Measurements from ENCODE around the gene MYL10.

The MYL10 gene

GRCh38 chr7:101598986-101599771, 29.9 kb downstream of the MYL10 start:
- no peaks in the 10 kb centered on the region for H3K36me3 Mint-ChIP-seq
- H3K4me1 Mint-ChIP-seq = peaks cover 6% of the 10 kb centered on the region
- H3K4me3 Mint-ChIP-seq = no peak overlapping the region
- H3K9me3 Mint-ChIP-seq = no peaks in the 10 kb centered on the region
- ATAC-seq = no peak
- no peak overlapping the region for H3K27ac Mint-ChIP-seq
- peaks cover 18% of the 10 kb centered on the region for H3K27me3 Mint-ChIP-seq

- H3K9me3 Mint-ChIP-seq = no peaks in the 10 kb centered on the region
- H3K27ac Mint-ChIP-seq = no peak overlapping the region
- peaks cover 6% of the 10 kb centered on the region for H3K4me1 Mint-ChIP-seq
- peaks cover 18% of the 10 kb centered on the region for H3K27me3 Mint-ChIP-seq
- H3K36me3 Mint-ChIP-seq = no peaks in the 10 kb centered on the region
- no peak overlapping the region for H3K4me3 Mint-ChIP-seq
- no peak for ATAC-seq
Observed at GRCh38 chr7:101598422-101598985, 30.6 kb downstream of the MYL10 start.

GRCh38 chr7:101597941-101598340, 31.2 kb downstream of the MYL10 start:
- ATAC-seq = no peak
- Mint-ChIP-seq H3K27ac (no peak overlapping the region), H3K36me3 (no peaks in the 10 kb centered on the region), H3K9me3 (no peaks in the 10 kb centered on the region), H3K4me3 (no peak overlapping the region), H3K27me3 (peaks cover 18% of the 10 kb centered on the region), H3K4me1 (peaks cover 6% of the 10 kb centered on the region)

GRCh38 chr7:101596898-101597297, 32.2 kb downstream of the MYL10 start:
- Mint-ChIP-seq H3K4me3 (no peak overlapping the region), H3K27ac (no peak overlapping the region), H3K27me3 (peaks cover 18% of the 10 kb centered on the region), H3K9me3 (peaks cover 4% of the 10 kb centered on the region), H3K4me1 (no peaks in the 10 kb centered on the region), H3K36me3 (no peaks in the 10 kb centered on the region)
- ATAC-seq = no peak

GRCh38 chr7:101595766-101596537, 33.1 kb downstream of the MYL10 start:
- H3K27me3 Mint-ChIP-seq = peaks cover 13% of the 10 kb centered on the region
- no peak overlapping the region for H3K27ac Mint-ChIP-seq
- no peak overlapping the region for H3K4me3 Mint-ChIP-seq
- no peaks in the 10 kb centered on the region for H3K4me1 Mint-ChIP-seq
- peaks cover 4% of the 10 kb centered on the region for H3K9me3 Mint-ChIP-seq
- no peaks in the 10 kb centered on the region for H3K36me3 Mint-ChIP-seq
- no peak for ATAC-seq

GRCh38 chr7:101595246-101595645, 33.9 kb downstream of the MYL10 start:
- peaks cover 4% of the 10 kb centered on the region for H3K9me3 Mint-ChIP-seq
- peaks cover 13% of the 10 kb centered on the region for H3K27me3 Mint-ChIP-seq
- no peaks in the 10 kb centered on the region for H3K4me1 Mint-ChIP-seq
- H3K36me3 Mint-ChIP-seq = no peaks in the 10 kb centered on the region
- H3K4me3 Mint-ChIP-seq = no peak overlapping the region
- no peak for ATAC-seq
- no peak overlapping the region for H3K27ac Mint-ChIP-seq

- H3K4me3 Mint-ChIP-seq = no peak overlapping the region
Observed at GRCh38 chr7:101594790-101595189, 34.3 kb downstream of the MYL10 start.

GRCh38 chr7:101593556-101593955, 35.5 kb downstream of the MYL10 start:
- peaks cover 13% of the 10 kb centered on the region for H3K27me3 Mint-ChIP-seq
- H3K4me1 Mint-ChIP-seq = no peaks in the 10 kb centered on the region
- H3K4me3 Mint-ChIP-seq = no peak overlapping the region
- peaks cover 4% of the 10 kb centered on the region for H3K9me3 Mint-ChIP-seq
- no peak overlapping the region for H3K27ac Mint-ChIP-seq
- no peaks in the 10 kb centered on the region for H3K36me3 Mint-ChIP-seq
- no peak for ATAC-seq

More at GRCh38 chr7:101594790-101595189, 34.3 kb downstream of the MYL10 start:
- no peaks in the 10 kb centered on the region for H3K36me3 Mint-ChIP-seq
- peaks cover 13% of the 10 kb centered on the region for H3K27me3 Mint-ChIP-seq
- no peak for ATAC-seq
- peaks cover 4% of the 10 kb centered on the region for H3K9me3 Mint-ChIP-seq
- no peaks in the 10 kb centered on the region for H3K4me1 Mint-ChIP-seq
- H3K27ac Mint-ChIP-seq = no peak overlapping the region

- Mint-ChIP-seq H3K27me3 (peaks cover 13% of the 10 kb centered on the region), H3K36me3 (no peaks in the 10 kb centered on the region), H3K4me1 (no peaks in the 10 kb centered on the region), H3K4me3 (no peak overlapping the region), H3K9me3 (peaks cover 4% of the 10 kb centered on the region), H3K27ac (no peak overlapping the region)
- no peak for ATAC-seq
Observed at GRCh38 chr7:101591504-101591903, 37.6 kb downstream of the MYL10 start.

- Mint-ChIP-seq H3K27ac (no peak overlapping the region), H3K27me3 (peaks cover 13% of the 10 kb centered on the region), H3K36me3 (no peaks in the 10 kb centered on the region), H3K9me3 (peaks cover 4% of the 10 kb centered on the region), H3K4me3 (no peak overlapping the region), H3K4me1 (no peaks in the 10 kb centered on the region)
- ATAC-seq = peak; percentile 20
Observed at GRCh38 chr7:101590663-101591435, 38.2 kb downstream of the MYL10 start.

GRCh38 chr7:101589976-101590662, 39.0 kb downstream of the MYL10 start:
- Mint-ChIP-seq H3K4me1 (no peaks in the 10 kb centered on the region), H3K4me3 (no peak overlapping the region), H3K27me3 (peaks cover 13% of the 10 kb centered on the region), H3K27ac (no peak overlapping the region), H3K9me3 (peaks cover 4% of the 10 kb centered on the region), H3K36me3 (no peaks in the 10 kb centered on the region)
- ATAC-seq = no peak

- Mint-ChIP-seq H3K4me1 (no peaks in the 10 kb centered on the region), H3K27ac (no peak overlapping the region)
Observed at GRCh38 chr7:101589052-101589451, 40.0 kb downstream of the MYL10 start.

GRCh38 chr7:101588131-101588935, 40.8 kb downstream of the MYL10 start:
- H3K4me1 Mint-ChIP-seq = no peaks in the 10 kb centered on the region
- no peak overlapping the region for H3K27ac Mint-ChIP-seq
- H3K4me3 Mint-ChIP-seq = no peak overlapping the region
- peaks cover 5% of the 10 kb centered on the region for H3K9me3 Mint-ChIP-seq
- no peak for ATAC-seq
- H3K27me3 Mint-ChIP-seq = peaks cover 14% of the 10 kb centered on the region
- no peaks in the 10 kb centered on the region for H3K36me3 Mint-ChIP-seq

More at GRCh38 chr7:101589052-101589451, 40.0 kb downstream of the MYL10 start:
- H3K36me3 Mint-ChIP-seq = no peaks in the 10 kb centered on the region
- H3K4me3 Mint-ChIP-seq = no peak overlapping the region
- peaks cover 4% of the 10 kb centered on the region for H3K9me3 Mint-ChIP-seq
- H3K27me3 Mint-ChIP-seq = peaks cover 13% of the 10 kb centered on the region
- ATAC-seq = no peak
